HCT116 (cell line): ENCODE data around the gene FOSB. TPM values are rescaled to one million over a fixed set of nuclear protein-coding genes. Genes with fewer than 3 reads are reported as not detected.
"Not testable (repeated sequence)": the region's sequence is repeated elsewhere in the genome, so short reads cannot be mapped to it uniquely, and the experiment has no call there.

Source experiments
- ATAC-seq: fragments of 200-7000 bp; cut with Tn5 transposase; 2 replicates; pipeline ENCODE4 v1.9.1; 2020; ENCODE audit warnings: mild to moderate bottlenecking, moderate library complexity
- BruUV-seq: library from RNA; stranded (reverse); fragments of 400-500 nt; replicated peaks from 2 replicates; lab custom pipeline; 2021; lab: Mats Ljungman, UMichigan
- CTCF ChIA-PET: fragments of 300-600 bp; sonication (Branson Sonifier 250); formaldehyde crosslinking; loops from one replicate; lab custom pipeline; 2021; ENCODE audit warnings: antibody characterized with exemption; lab: Charles Lee
- POLR2A ChIA-PET: fragments of 300-600, 350-600 bp; sonication (Branson Sonifier 250); formaldehyde crosslinking; loops from one replicate; lab custom pipeline; 2021; ENCODE audit warnings: antibody characterized with exemption; lab: Charles Lee
- RAD21 ChIA-PET, 2 experiments: fragments of 300-600 bp; sonication (Branson Sonifier 250); formaldehyde crosslinking; loops; one replicate each; lab custom pipeline; 2023; ENCODE audit warnings: low total read pairs in 2 of 2; ENCODE audit not compliant: uncharacterized antibody in 2 of 2, unreplicated experiment in 2 of 2, low non-redundant PET in 1 of 2; lab: Charles Lee
- DNase-seq: peaks from one replicate; pipeline ENCODE4 v3.0.0-alpha.2; 2010; ENCODE audit warnings: low read depth, low spot score
- H2AFZ ChIP-seq: fragments of 200-600 bp; shearing (Covaris generic), sonication (generic); 2 replicates; pipeline ENCODE4 v1.6.1; 2017; ENCODE audit warnings: low read depth, mixed run types, mixed read lengths, antibody characterized with exemption, low read length; ENCODE audit not compliant: poor library complexity, severe bottlenecking
- H3K27ac ChIP-seq: 2 replicates; pipeline ENCODE4 v1.5.1; 2012; ENCODE audit warnings: low read depth, low read length
- H3K27me3 ChIP-seq: fragments of 200-600 bp; sonication (generic); 2 replicates; pipeline ENCODE4 v1.6.1; 2016; ENCODE audit warnings: mixed run types, low read length, mixed read lengths; ENCODE audit not compliant: insufficient read depth
- H3K36me3 ChIP-seq, 2 experiments: fragments of 200-500 bp in 1 of 2; fragments of 200-600 bp in 1 of 2; sonication (Bioruptor generic) in 1 of 2; sonication (generic) in 1 of 2; 2 replicates each; pipeline versions ENCODE4 v1.5.1 to v1.6.1; 2014 to 2016; ENCODE audit warnings: low read length in 2 of 2, inconsistent platforms in 1 of 2, mixed read lengths in 1 of 2, mixed run types in 1 of 2; ENCODE audit not compliant: insufficient read depth in 2 of 2, control insufficient read depth in 1 of 2
- H3K4me1 ChIP-seq, 2 experiments: fragments of 200-600 bp in 1 of 2; sonication (generic) in 1 of 2; 2 replicates each; pipeline versions ENCODE4 v1.5.1 to v1.6.1; 2012 to 2017; ENCODE audit warnings: low read length in 2 of 2, inconsistent platforms in 1 of 2, mild to moderate bottlenecking in 1 of 2, mixed read lengths in 1 of 2, mixed run types in 1 of 2, moderate library complexity in 1 of 2; ENCODE audit not compliant: insufficient read depth in 2 of 2, control insufficient read depth in 1 of 2
- H3K4me2 ChIP-seq: fragments of 200-600 bp; sonication (generic); 2 replicates; pipeline ENCODE4 v1.6.1; 2017; ENCODE audit warnings: mixed run types, low read length, mixed read lengths
- H3K4me3 ChIP-seq, 2 experiments: fragments of 200-600 bp in 1 of 2; sonication (generic) in 1 of 2; replicated peaks in 1 of 2; 2 replicates each; pipeline ENCODE4 v1.5.1; 2011 to 2016; ENCODE audit warnings: low read length in 2 of 2, control low read depth in 1 of 2, low read depth in 1 of 2, mild to moderate bottlenecking in 1 of 2, mixed read lengths in 1 of 2, mixed run types in 1 of 2
- H3K79me2 ChIP-seq: fragments of 200-600 bp; sonication (generic); 2 replicates; pipeline ENCODE4 v1.6.1; 2017; ENCODE audit warnings: mild to moderate bottlenecking, mixed run types, low read length, moderate library complexity, mixed read lengths; ENCODE audit not compliant: insufficient read depth
- H3K9ac ChIP-seq: fragments of 200-600 bp; sonication (generic); 2 replicates; pipeline ENCODE4 v1.6.1; 2016; ENCODE audit warnings: low read length, mixed read lengths
- H3K9me2 ChIP-seq: fragments of 200-600 bp; sonication (generic), shearing (Covaris generic); 2 replicates; pipeline ENCODE4 v1.6.1; 2017; ENCODE audit warnings: mixed run types, mild to moderate bottlenecking, moderate library complexity; ENCODE audit not compliant: insufficient read depth
- H3K9me3 ChIP-seq, 2 experiments: fragments of 200-500 bp in 1 of 2; fragments of 200-600 bp in 1 of 2; sonication (Bioruptor generic) in 1 of 2; sonication (generic) in 1 of 2; 2 replicates each; pipeline ENCODE4 v1.6.1; 2014 to 2017; ENCODE audit warnings: low read length in 2 of 2, mixed read lengths in 2 of 2, inconsistent platforms in 1 of 2, low read depth in 1 of 2, mild to moderate bottlenecking in 1 of 2, mixed run types in 1 of 2, moderate library complexity in 1 of 2; ENCODE audit not compliant: control insufficient read depth in 1 of 2, insufficient read depth in 1 of 2
- H4K20me1 ChIP-seq: fragments of 200-600 bp; sonication (generic), shearing (Covaris generic); 2 replicates; pipeline ENCODE4 v1.6.1; 2017; ENCODE audit warnings: mixed run types, mild to moderate bottlenecking, moderate library complexity; ENCODE audit not compliant: insufficient read depth
- CBX3 ChIP-seq: IDR thresholded peaks from 2 replicates; pipeline ENCODE4 v1.6.1; 2012; ENCODE audit warnings: low read depth
- YY1 ChIP-seq: IDR thresholded peaks from 2 replicates; pipeline ENCODE4 v1.6.1; 2011; ENCODE audit warnings: low read length, low read depth, moderate library complexity, mild to moderate bottlenecking; ENCODE audit not compliant: insufficient replicate concordance; ENCODE audit errors: extremely low read depth
- ZFX ChIP-seq: fragments of 450-650 bp; IDR thresholded peaks from 2 replicates; pipeline ENCODE4 v1.6.1; 2017
- intact Hi-C: fragments of 100-400 bp; cut with micrococcal nuclease; formaldehyde crosslinking; loops from 2 replicates; pipeline ENCODE4 v1.10.0; 2022
- total RNA-seq: library from RNA; stranded (reverse); gene quantifications from one replicate; pipeline ENCODE4 v1.2.1, GENCODE V29; 2021; ENCODE audit not compliant: unreplicated experiment
- TF ChIP-seq, protein P1 (sequence below), 3 experiments: fragments of 200-600 bp in 1 of 3; sonication (generic) in 1 of 3; IDR thresholded peaks in 2 of 3; conservative IDR thresholded peaks in 1 of 3; 2 replicates each; pipeline ENCODE4 v1.5.1; 2012 to 2017; ENCODE audit warnings: low read depth in 2 of 3, low read length in 2 of 3, antibody characterized with exemption in 1 of 3, borderline replicate concordance in 1 of 3, control low read depth in 1 of 3, mild to moderate bottlenecking in 1 of 3, mixed read lengths in 1 of 3, mixed run types in 1 of 3, moderate library complexity in 1 of 3; ENCODE audit not compliant: insufficient read depth in 1 of 3

FOSB gene
- total RNA-seq, 1 experiment from 2014 or later = 12.6 TPM

DNA sequence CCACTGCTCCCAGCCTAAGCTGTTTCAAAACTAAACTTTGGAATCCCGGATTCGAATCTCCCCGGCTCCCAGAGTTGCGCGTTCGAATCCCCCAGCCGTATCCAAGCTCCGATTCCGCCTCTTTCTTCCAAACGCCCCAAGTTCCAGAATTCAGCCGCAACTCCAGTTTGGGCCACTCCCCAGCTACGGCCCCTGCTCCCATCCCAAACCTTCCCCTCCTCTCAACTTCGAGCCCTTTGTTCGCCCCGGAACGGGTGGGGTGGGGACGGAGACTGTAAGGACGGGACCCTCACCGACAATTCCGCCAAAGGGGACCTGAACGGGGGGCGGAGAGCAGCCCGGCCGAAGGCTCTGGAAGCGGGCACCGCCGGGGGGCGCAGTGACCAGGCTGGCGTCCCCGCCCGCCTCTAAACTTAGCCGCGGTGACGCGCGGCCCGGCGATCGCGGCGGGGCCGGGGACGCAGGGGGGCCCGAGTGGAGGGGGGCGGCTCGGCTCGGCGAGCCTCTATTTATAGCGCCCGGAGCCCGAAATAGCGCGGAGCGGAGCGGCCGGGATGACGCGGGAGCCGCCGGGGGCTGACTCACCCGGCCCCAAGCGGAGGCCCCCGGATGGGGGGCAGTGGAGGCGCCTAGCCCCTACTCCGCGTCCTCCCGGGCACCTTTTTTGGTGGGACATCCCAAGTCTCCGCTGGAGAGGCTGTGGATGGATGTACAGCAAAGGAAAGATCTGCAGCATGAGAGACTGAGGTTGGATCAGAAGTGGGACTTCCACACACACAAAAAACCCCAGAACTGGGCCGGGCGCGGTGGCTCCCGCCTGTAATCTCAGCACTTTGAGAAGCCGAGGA, 39.2 kb upstream of the FOSB start:
- DNase-seq (no peak), ATAC-seq (peak; percentile 13; the same call in 1 of the 2 replicates)
- Histone ChIP-seq H3K36me3 (no peaks in the 10 kb centered on the region), H3K4me3 (peak overlapping the region; percentile 68 to 82), H3K9me3 (no peaks in the 10 kb centered on the region), H3K4me1 (peaks cover 33 to 58% of the 10 kb centered on the region in 2 experiments), H4K20me1 (no peaks in the 10 kb centered on the region), H3K27ac (peak overlapping the region; percentile 38; the same call in 1 of the 2 replicates), H3K9me2 (no peaks in the 10 kb centered on the region), H2AFZ (peak overlapping the region; percentile 98), H3K79me2 (no peaks in the 10 kb centered on the region), H3K9ac (peak overlapping the region; percentile 87), H3K4me2 (peak overlapping the region; percentile 100), H3K27me3 (no peaks in the 10 kb centered on the region)
- POLR2A ChIA-PET = interaction anchor here (0.7 to 2.9 kb wide), 4 partner anchors 11 to 214 kb away, joined by 3 to 18 read pairs (median 6); partner anchors contain the start of gene FOSB
- intact Hi-C loops = no loop called here
- RAD21 ChIA-PET = interaction anchor here (0.7 to 1.4 kb wide), 2 partner anchors 50 to 249 kb away, joined by 4 read pairs; no protein-coding TSS in a partner anchor
- no TSS peak for BruUV-seq
- CTCF ChIA-PET = interaction anchor here (0.7 to 3.2 kb wide), 11 partner anchors 11 to 242 kb away, joined by 3 to 57 read pairs (median 4); no protein-coding TSS in a partner anchor
- TF ChIP-seq CBX3 (peak; percentile 36; the same call in 1 of the 2 replicates), ZFX (peak; percentile 23; the same call in 1 of the 2 replicates), YY1 (no peak)
- TF ChIP-seq, protein P1, sequence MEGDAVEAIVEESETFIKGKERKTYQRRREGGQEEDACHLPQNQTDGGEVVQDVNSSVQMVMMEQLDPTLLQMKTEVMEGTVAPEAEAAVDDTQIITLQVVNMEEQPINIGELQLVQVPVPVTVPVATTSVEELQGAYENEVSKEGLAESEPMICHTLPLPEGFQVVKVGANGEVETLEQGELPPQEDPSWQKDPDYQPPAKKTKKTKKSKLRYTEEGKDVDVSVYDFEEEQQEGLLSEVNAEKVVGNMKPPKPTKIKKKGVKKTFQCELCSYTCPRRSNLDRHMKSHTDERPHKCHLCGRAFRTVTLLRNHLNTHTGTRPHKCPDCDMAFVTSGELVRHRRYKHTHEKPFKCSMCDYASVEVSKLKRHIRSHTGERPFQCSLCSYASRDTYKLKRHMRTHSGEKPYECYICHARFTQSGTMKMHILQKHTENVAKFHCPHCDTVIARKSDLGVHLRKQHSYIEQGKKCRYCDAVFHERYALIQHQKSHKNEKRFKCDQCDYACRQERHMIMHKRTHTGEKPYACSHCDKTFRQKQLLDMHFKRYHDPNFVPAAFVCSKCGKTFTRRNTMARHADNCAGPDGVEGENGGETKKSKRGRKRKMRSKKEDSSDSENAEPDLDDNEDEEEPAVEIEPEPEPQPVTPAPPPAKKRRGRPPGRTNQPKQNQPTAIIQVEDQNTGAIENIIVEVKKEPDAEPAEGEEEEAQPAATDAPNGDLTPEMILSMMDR (IDR thresholded peaks at IDR 0.05 in 2 of 3, conservative IDR thresholded peaks at IDR 0.05 in 1 of 3; ENCODE audit: borderline replicate concordance in 1 of 3, insufficient read depth in 1 of 3, low read depth in 2 of 3, low read length in 2 of 3) = peak; percentile 23 to 64 (median 50); a peak in 5 of 6 replicates

DNA sequence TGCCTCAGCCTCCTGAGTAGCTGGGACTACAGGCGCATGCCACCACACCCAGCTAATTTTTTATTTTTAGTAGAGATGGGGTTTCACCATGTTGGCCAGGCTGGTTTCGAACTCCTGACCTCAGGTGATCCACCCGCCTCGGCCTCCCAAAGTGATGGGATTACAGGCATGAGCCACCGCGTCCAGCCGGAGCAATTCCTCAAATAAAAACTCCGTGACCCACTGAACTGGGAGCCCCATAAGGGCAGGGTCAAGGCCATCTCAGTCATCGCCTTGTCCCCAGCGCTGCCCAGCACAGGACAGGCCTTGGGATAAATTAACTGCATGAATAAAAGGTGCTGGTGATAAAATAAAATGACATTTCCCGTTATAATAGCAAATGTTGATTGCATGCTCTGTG, 37.9 kb upstream of the FOSB start:
- H3K4me3 ChIP-seq, H3K9me3 ChIP-seq, H3K36me3 ChIP-seq, ATAC-seq, H3K27me3 ChIP-seq, POLR2A ChIA-PET, H3K4me2 ChIP-seq, DNase-seq, H3K9ac ChIP-seq, H2AFZ ChIP-seq, H3K79me2 ChIP-seq, RAD21 ChIA-PET, H3K27ac ChIP-seq, H4K20me1 ChIP-seq, intact Hi-C loops, BruUV-seq, H3K9me2 ChIP-seq: not testable (repeated sequence)
- CTCF ChIA-PET = interaction anchor here (1.5 to 2.3 kb wide), 3 partner anchors 10 to 56 kb away, joined by 4 to 19 read pairs (median 6); no protein-coding TSS in a partner anchor
- peaks cover 27 to 45% of the 10 kb centered on the region in 2 experiments for H3K4me1 ChIP-seq

DNA sequence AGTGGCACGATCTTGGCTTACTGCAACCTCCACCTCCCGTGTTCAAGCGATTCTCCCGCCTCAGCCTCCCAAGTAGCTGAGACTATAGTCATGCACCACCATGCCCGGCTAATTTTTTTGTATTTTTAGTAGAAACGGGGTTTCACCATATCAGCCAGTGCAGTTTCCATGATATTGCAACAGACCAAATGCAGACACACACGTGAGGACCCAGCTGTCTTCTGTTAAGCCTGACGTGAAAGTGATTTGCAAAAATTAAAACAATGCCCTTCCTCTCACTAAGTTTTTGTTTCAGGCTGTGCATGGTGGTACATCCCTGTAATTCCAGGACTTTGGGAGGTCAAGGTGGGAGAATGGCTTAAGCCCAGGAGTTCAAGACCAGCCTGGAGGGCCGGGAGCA, 36.8 kb upstream of the FOSB start:
- DNase-seq, H3K4me2 ChIP-seq, H3K27ac ChIP-seq, H3K9me3 ChIP-seq, H4K20me1 ChIP-seq, H3K27me3 ChIP-seq, BruUV-seq, H3K4me3 ChIP-seq, ATAC-seq, intact Hi-C loops, H3K9ac ChIP-seq, H2AFZ ChIP-seq, H3K9me2 ChIP-seq, H3K36me3 ChIP-seq, RAD21 ChIA-PET, H3K79me2 ChIP-seq: not testable (repeated sequence)
- peaks cover 16 to 34% of the 10 kb centered on the region in 2 experiments for H3K4me1 ChIP-seq
- ChIA-PET CTCF (interaction anchor here (1.9 to 2.3 kb wide), 3 partner anchors 9 to 48 kb away, joined by 6 to 19 read pairs (median 6); no protein-coding TSS in a partner anchor), POLR2A (interaction anchor here (0.7 to 1.2 kb wide), 2 partner anchors 37 kb away, joined by 4 read pairs; partner anchors contain the start of gene FOSB)
